H1 (cell line): ENCODE results near the gene CMPK2. TPM values are rescaled to one million over a fixed set of nuclear protein-coding genes. Genes with fewer than 3 reads are reported as not detected.

Source experiments
- CTCF ChIA-PET: fragments of 300-600 bp; sonication (Branson Sonifier 250); formaldehyde crosslinking; loops from one replicate; lab custom pipeline; 2021; ENCODE audit not compliant: partially characterized antibody; lab: Charles Lee
- POLR2A ChIA-PET: fragments of 300-600 bp; sonication (Branson Sonifier 250); formaldehyde crosslinking; loops from one replicate; lab custom pipeline; 2021; ENCODE audit warnings: inconsistent platforms; ENCODE audit not compliant: partially characterized antibody; lab: Charles Lee
- DNase-seq, 2 experiments: peaks; one replicate each; pipeline versions ENCODE4 v3.0.0 to v3.0.0-alpha.2; 2010 to 2022; ENCODE audit warnings: low spot score in 2 of 2, low read depth in 1 of 2, mixed read lengths in 1 of 2
- FAIRE-seq: peaks from 2 replicates; lab custom pipeline; 2011; peaks lifted over from hg19 to GRCh38; lab: Jason Lieb, UNC
- H2AFZ ChIP-seq: 2 replicates; pipeline ENCODE4 v1.8.1; 2012; ENCODE audit warnings: low read length, inconsistent platforms
- H2AK5ac ChIP-seq: 2 replicates; pipeline ENCODE4 v1.6.1; 2013; ENCODE audit warnings: low read depth, low read length
- H2BK120ac ChIP-seq: replicated peaks from 2 replicates; pipeline ENCODE3; 2013; ENCODE audit warnings: low read depth, low read length, inconsistent platforms
- H2BK12ac ChIP-seq: 2 replicates; pipeline ENCODE4 v1.6.1; 2013; ENCODE audit warnings: low read depth, low read length
- H2BK15ac ChIP-seq: 2 replicates; pipeline ENCODE4 v1.6.1; 2013; ENCODE audit warnings: low read length
- H2BK20ac ChIP-seq: 2 replicates; pipeline ENCODE4 v1.6.1; 2013; ENCODE audit warnings: low read length
- H2BK5ac ChIP-seq: 2 replicates; pipeline ENCODE4 v1.6.1; 2013; ENCODE audit warnings: low read depth, low read length
- H3K14ac ChIP-seq: 2 replicates; pipeline ENCODE4 v1.6.1; 2013; ENCODE audit warnings: inconsistent platforms; ENCODE audit not compliant: insufficient read length
- H3K18ac ChIP-seq: 2 replicates; pipeline ENCODE4 v1.6.1; 2013; ENCODE audit warnings: low read length; ENCODE audit errors: extremely low read depth
- H3K23ac ChIP-seq: 2 replicates; pipeline ENCODE4 v1.6.1; 2013; ENCODE audit warnings: inconsistent platforms; ENCODE audit not compliant: insufficient read length
- H3K23me2 ChIP-seq: 2 replicates; pipeline ENCODE4 v1.6.1; 2013; ENCODE audit warnings: low read depth, low read length
- H3K27ac ChIP-seq: 2 replicates; pipeline ENCODE4 v1.6.1; 2011; ENCODE audit warnings: low read depth, low read length, inconsistent platforms
- H3K27me3 ChIP-seq, 4 experiments: replicated peaks in 1 of 4; 1 replicate in 1 of 4; 2 replicates in 3 of 4; pipeline versions ENCODE4 v1.6.1 to v1.8.1; 2011 to 2013; ENCODE audit warnings: low read length in 3 of 4, mild to moderate bottlenecking in 3 of 4, inconsistent platforms in 2 of 4, mixed read lengths in 2 of 4, moderate library complexity in 1 of 4; ENCODE audit not compliant: control insufficient read depth in 3 of 4, insufficient read depth in 3 of 4; ENCODE audit errors: extremely low read depth in 1 of 4
- H3K36me3 ChIP-seq, 4 experiments: 2 replicates each; pipeline versions ENCODE4 v1.6.1 to v1.8.1; 2011 to 2013; ENCODE audit warnings: mild to moderate bottlenecking in 4 of 4, low read length in 3 of 4, moderate library complexity in 2 of 4, control low read depth in 1 of 4, inconsistent platforms in 1 of 4; ENCODE audit not compliant: insufficient read depth in 4 of 4, control insufficient read depth in 2 of 4
- H3K4ac ChIP-seq: replicated peaks from 2 replicates; pipeline ENCODE3; 2013; ENCODE audit warnings: low read length, low read depth, mixed read lengths, inconsistent platforms; ENCODE audit not compliant: insufficient read length
- H3K4me1 ChIP-seq, 4 experiments: replicated peaks in 1 of 4; 1 replicate in 1 of 4; 2 replicates in 3 of 4; pipeline versions ENCODE4 v1.6.1 to v1.8.1; 2011 to 2013; ENCODE audit warnings: low read length in 3 of 4, inconsistent platforms in 2 of 4, mixed read lengths in 1 of 4; ENCODE audit not compliant: insufficient read depth in 4 of 4, control insufficient read depth in 3 of 4
- H3K4me2 ChIP-seq, 2 experiments: 2 replicates each; pipeline versions ENCODE4 v1.6.1 to v1.8.1; 2011 to 2013; ENCODE audit warnings: low read depth in 2 of 2, low read length in 2 of 2, control low read depth in 1 of 2, inconsistent platforms in 1 of 2, mild to moderate bottlenecking in 1 of 2; ENCODE audit not compliant: insufficient read depth in 1 of 2
- H3K4me3 ChIP-seq, 4 experiments: fragments of 200-600, 300-600 bp in 1 of 4; sonication (generic), shearing (Covaris generic), sonication (Bioruptor Twin) in 1 of 4; 2 replicates each; pipeline versions ENCODE4 v1.5.1 to v1.8.1; 2011 to 2016; ENCODE audit warnings: low read length in 4 of 4, low read depth in 3 of 4, control low read depth in 2 of 4, inconsistent platforms in 2 of 4, mild to moderate bottlenecking in 2 of 4, mixed read lengths in 1 of 4, moderate library complexity in 1 of 4; ENCODE audit not compliant: insufficient read depth in 2 of 4; ENCODE audit errors: extremely low read depth in 1 of 4
- H3K56ac ChIP-seq: replicated peaks from 2 replicates; pipeline ENCODE3; 2013; ENCODE audit warnings: low read depth, mild to moderate bottlenecking, mixed read lengths, low read length, inconsistent platforms; ENCODE audit not compliant: insufficient read length
- H3K79me1 ChIP-seq: 2 replicates; pipeline ENCODE4 v1.6.1; 2013; ENCODE audit warnings: low read depth, low read length, control low read depth
- H3K79me2 ChIP-seq, 2 experiments: 2 replicates each; pipeline versions ENCODE4 v1.6.1 to v1.8.1; 2012 to 2013; ENCODE audit warnings: low read length in 2 of 2, mild to moderate bottlenecking in 2 of 2, inconsistent platforms in 1 of 2; ENCODE audit not compliant: insufficient read depth in 2 of 2, control insufficient read depth in 1 of 2
- H3K9ac ChIP-seq, 4 experiments: replicated peaks in 1 of 4; 1 replicate in 1 of 4; 2 replicates in 3 of 4; pipeline versions ENCODE4 v1.6.1 to v1.8.1; 2011 to 2013; ENCODE audit warnings: low read depth in 3 of 4, low read length in 3 of 4, control low read depth in 2 of 4, mild to moderate bottlenecking in 2 of 4, moderate library complexity in 2 of 4, inconsistent platforms in 1 of 4; ENCODE audit errors: extremely low read depth in 1 of 4
- H3K9me3 ChIP-seq, 2 experiments: 2 replicates each; pipeline versions ENCODE4 v1.6.1 to v1.8.1; 2012 to 2013; ENCODE audit warnings: mild to moderate bottlenecking in 2 of 2, moderate library complexity in 2 of 2, control low read depth in 1 of 2, inconsistent platforms in 1 of 2, low read depth in 1 of 2, low read length in 1 of 2, mixed read lengths in 1 of 2; ENCODE audit not compliant: insufficient read depth in 2 of 2
- H4K20me1 ChIP-seq, 2 experiments: replicated peaks in 1 of 2; 2 replicates each; pipeline versions ENCODE3 to v1.8.1; 2011 to 2013; ENCODE audit warnings: inconsistent platforms in 2 of 2, low read length in 2 of 2, mild to moderate bottlenecking in 1 of 2; ENCODE audit not compliant: insufficient read depth in 2 of 2, control insufficient read depth in 1 of 2
- H4K5ac ChIP-seq: 2 replicates; pipeline ENCODE4 v1.6.1; 2013; ENCODE audit warnings: low read length, low read depth, mixed read lengths, inconsistent platforms; ENCODE audit not compliant: insufficient read length
- H4K8ac ChIP-seq: 2 replicates; pipeline ENCODE4 v1.8.0; 2013; ENCODE audit warnings: mild to moderate bottlenecking, moderate library complexity, low read length, inconsistent platforms; ENCODE audit not compliant: insufficient read depth; ENCODE audit errors: extremely low read depth
- H4K91ac ChIP-seq: replicated peaks from 2 replicates; pipeline ENCODE3; 2013; ENCODE audit warnings: low read length, mixed read lengths, inconsistent platforms; ENCODE audit not compliant: insufficient read length
- ASH2L ChIP-seq: fragments of 200-600, 300-600 bp; sonication (generic); IDR thresholded peaks from one replicate; pipeline ENCODE4 v1.7.1; 2017; ENCODE audit warnings: low read length
- CBX5 ChIP-seq: fragments of 300-800, 300-1000 bp; sonication (generic); IDR thresholded peaks from 2 replicates; pipeline ENCODE4 v1.7.1; 2016; ENCODE audit warnings: antibody characterized with exemption, low read length, low read depth
- CEBPB ChIP-seq: IDR thresholded peaks from 2 replicates; pipeline ENCODE4 v1.6.1; 2012; ENCODE audit warnings: low read depth, low read length
- CHD2 ChIP-seq: IDR thresholded peaks from 2 replicates; pipeline ENCODE4 v1.6.1; 2012; ENCODE audit warnings: low read length, improper control_type of control experiment
- GTF2F1 ChIP-seq: IDR thresholded peaks from 2 replicates; pipeline ENCODE4 v1.6.1; 2012; ENCODE audit warnings: low read depth, low read length, improper control_type of control experiment, borderline replicate concordance
- MAX ChIP-seq: IDR thresholded peaks from 2 replicates; pipeline ENCODE4 v1.6.1; 2012; ENCODE audit warnings: inconsistent platforms
- NANOG ChIP-seq: IDR thresholded peaks from 2 replicates; pipeline ENCODE4 v1.6.1; 2011; ENCODE audit warnings: low read length, low read depth, mild to moderate bottlenecking, inconsistent platforms; ENCODE audit not compliant: insufficient read depth, poor library complexity, severe bottlenecking
- RNF2 ChIP-seq: fragments of 200-900, 300-1000 bp; sonication (generic); IDR thresholded peaks from 2 replicates; pipeline ENCODE4 v1.7.1; 2016; ENCODE audit warnings: borderline replicate concordance, low read depth, mild to moderate bottlenecking, antibody characterized with exemption, low read length; ENCODE audit not compliant: poor library complexity, severe bottlenecking; ENCODE audit errors: missing control alignments
- SIRT6 ChIP-seq: IDR thresholded peaks from one replicate; pipeline ENCODE4 v1.7.1; 2012; ENCODE audit warnings: low read length, inconsistent platforms
- ZNF274 ChIP-seq: IDR thresholded peaks from 2 replicates; pipeline ENCODE4 v1.7.0; 2012; ENCODE audit warnings: low read length, borderline replicate concordance; ENCODE audit errors: extremely low read depth
- WGBS, 2 experiments: shearing (Covaris generic) in 1 of 2; methylation state at CpG; one replicate each; pipeline versions ENCODE4 v1.1.6 to v1.1.7; 2013 to 2015; ENCODE audit warnings: low lambda C conversion rate in 2 of 2, mixed read lengths in 2 of 2, inconsistent platforms in 1 of 2, low coverage in 1 of 2, missing lambda C conversion rate in 1 of 2; ENCODE audit not compliant: insufficient replicate concordance in 2 of 2, insufficient coverage in 1 of 2, insufficient read length in 1 of 2; ENCODE audit errors: extremely low coverage in 1 of 2, missing lambda C conversion rate in 1 of 2; 5-methylcytosine and 5-hydroxymethylcytosine counted together
- polyA plus RNA-seq, 7 experiments: library from polyadenylated mRNA; depleted of rRNA in 3 of 7; stranded (reverse) in 5 of 7; unstranded in 2 of 7; fragments of >200 nt in 5 of 7; fragments of 200-250 nt in 2 of 7; gene quantifications; 1 replicate in 5 of 7; 2 replicates in 1 of 7; 4 replicates in 1 of 7; pipeline versions ENCODE4 v1.2.1 to v1.2.3, GENCODE V29; 2011 to 2013; ENCODE audit warnings: missing spikeins in 2 of 7, mixed read lengths in 2 of 7
- total RNA-seq: library from RNA; stranded (reverse); fragmentation: NEBNext Ultra II Directional; extraction: Animal tissue kit (Norgen Biotek cat#: 25700); gene quantifications from 2 replicates; pipeline ENCODE4 v1.2.1, GENCODE V29; 2021

CMPK2 gene
- total and polyA plus RNA-seq, 2 of the 8 experiments (the other 6 are each of a cell fraction or from before 2014, with no cell fraction given): 0.28 to 0.53 TPM

GRCh38 chr2:6841537-6842287 is 24.0 kb downstream of the CMPK2 start:
- Histone ChIP-seq H2BK15ac (no peak overlapping the region), H2BK5ac (no peak overlapping the region), H3K56ac (no peak overlapping the region), H2AK5ac (no peak overlapping the region), H4K20me1 (no peaks in the 10 kb centered on the region), H3K79me1 (no peaks in the 10 kb centered on the region), H3K27ac (no peak overlapping the region), H3K4me3 (no peak overlapping the region), H4K8ac (no peak overlapping the region), H2BK20ac (no peak overlapping the region), H4K5ac (no peak overlapping the region), H3K27me3 (no peaks in the 10 kb centered on the region), H3K18ac (no peak overlapping the region), H2AFZ (no peak overlapping the region), H3K79me2 (no peaks in the 10 kb centered on the region), H3K23ac (no peak overlapping the region), H3K36me3 (no peaks in the 10 kb centered on the region), H3K9ac (no peak overlapping the region), H3K9me3 (peaks cover 51 to 53% of the 10 kb centered on the region in 2 experiments), H3K4me2 (no peak overlapping the region), H3K14ac (no peak overlapping the region), H3K23me2 (no peaks in the 10 kb centered on the region), H3K4me1 (no peaks in the 10 kb centered on the region), H4K91ac (no peak overlapping the region), H3K4ac (no peak overlapping the region), H2BK120ac (no peak overlapping the region), H2BK12ac (no peak overlapping the region)
- FAIRE-seq (no peak), DNase-seq (no peak)
- CTCF ChIA-PET: interaction anchor here (0.6 to 1.0 kb wide), 3 partner anchors 9 to 193 kb away, joined by 3 to 4 read pairs (median 3); no protein-coding TSS in a partner anchor
- POLR2A ChIA-PET: no interaction called here
- WGBS, 2 experiments: 75% methylated on average over 2 of the region's 2 CpGs; no CpG with 5 or more reads in 1 of the 2 experiments
- TF ChIP-seq CHD2: no peak
- no peak for TF ChIP-seq MAX
- TF ChIP-seq SIRT6: no peak
- no peak for TF ChIP-seq ZNF274
- no peak for TF ChIP-seq RNF2
- TF ChIP-seq ASH2L: no peak
- no peak for TF ChIP-seq NANOG
- no peak for TF ChIP-seq CEBPB
- TF ChIP-seq GTF2F1: no peak
- no peak for TF ChIP-seq CBX5
